ENCODE data around the gene TSSK6.

Gene TSSK6

GRCh38 chr19:19544954-19545591, 29.7 kb upstream of the TSSK6 start:
- peaks cover 0 to 19% (median 12%) of the 10 kb centered on the region in 4 experiments for H3K4me1 ChIP-seq (ENCODE audit: control extremely low read depth in 1 of 4, control insufficient read depth in 4 of 4, insufficient read depth in 4 of 4, low read length in 3 of 4)
- no peak for DNase-seq
- ChIA-PET CTCF (no interaction called here), POLR2A (no interaction called here)
- peaks cover 0 to 44% (median 8%) of the 10 kb centered on the region in 5 experiments for H3K27me3 ChIP-seq (replicated peaks in 2 of 5; ENCODE audit: control insufficient read depth in 4 of 5, insufficient read depth in 5 of 5, low read length in 4 of 5)
- no peak overlapping the region for H3K27ac ChIP-seq (ENCODE audit: insufficient read depth in 1 of 2, low read depth in 1 of 2, low read length in 2 of 2, poor library complexity in 1 of 2, severe bottlenecking in 2 of 2)
- no peak overlapping the region for H3K4me3 ChIP-seq (ENCODE audit: control insufficient read depth in 1 of 7, extremely low read depth in 1 of 7, insufficient read depth in 4 of 7, low read depth in 2 of 7, low read length in 6 of 7)
- no peaks in the 10 kb centered on the region for H3K36me3 ChIP-seq (ENCODE audit: control insufficient read depth in 4 of 4, insufficient read depth in 4 of 4, low read length in 3 of 4)
- peaks cover 0 to 5% (median 0%) of the 10 kb centered on the region in 5 experiments for H3K9me3 ChIP-seq (ENCODE audit: control extremely low read depth in 1 of 5, control insufficient read depth in 4 of 5, insufficient read depth in 2 of 5, low read depth in 1 of 5, low read length in 4 of 5)
- 93% methylated on average over 50 of the region's 53 CpGs for WGBS (ENCODE audit: insufficient coverage)

GRCh38 chr19:19544257-19544953, 29.1 kb upstream of the TSSK6 start:
- 93% methylated on average over 68 of the region's 75 CpGs for WGBS (ENCODE audit: insufficient coverage)
- ChIA-PET CTCF (no interaction called here), POLR2A (no interaction called here)
- DNase-seq = no peak
- no peaks in the 10 kb centered on the region for H3K36me3 ChIP-seq (ENCODE audit: control insufficient read depth in 4 of 4, insufficient read depth in 4 of 4, low read length in 3 of 4)
- no peak overlapping the region for H3K27ac ChIP-seq (ENCODE audit: insufficient read depth in 1 of 2, low read depth in 1 of 2, low read length in 2 of 2, poor library complexity in 1 of 2, severe bottlenecking in 2 of 2)
- peaks cover 0 to 5% (median 0%) of the 10 kb centered on the region in 5 experiments for H3K9me3 ChIP-seq (ENCODE audit: control extremely low read depth in 1 of 5, control insufficient read depth in 4 of 5, insufficient read depth in 2 of 5, low read depth in 1 of 5, low read length in 4 of 5)
- H3K27me3 ChIP-seq (replicated peaks in 2 of 5; ENCODE audit: control insufficient read depth in 4 of 5, insufficient read depth in 5 of 5, low read length in 4 of 5) = peaks cover 0 to 50% (median 10%) of the 10 kb centered on the region in 5 experiments
- H3K4me3 ChIP-seq (ENCODE audit: control insufficient read depth in 1 of 7, extremely low read depth in 1 of 7, insufficient read depth in 4 of 7, low read depth in 2 of 7, low read length in 6 of 7) = no peak overlapping the region
- peaks cover 0 to 23% (median 16%) of the 10 kb centered on the region in 4 experiments for H3K4me1 ChIP-seq (ENCODE audit: control extremely low read depth in 1 of 4, control insufficient read depth in 4 of 4, insufficient read depth in 4 of 4, low read length in 3 of 4)

GRCh38 chr19:19543640-19544039, 28.3 kb upstream of the TSSK6 start:
- DNase-seq = no peak
- 95% methylated on average over 17 of the region's 19 CpGs for WGBS (ENCODE audit: insufficient coverage)
- Histone ChIP-seq H3K4me1 (ENCODE audit: control extremely low read depth in 1 of 4, control insufficient read depth in 4 of 4, insufficient read depth in 4 of 4, low read length in 3 of 4) (peaks cover 0 to 26% (median 19%) of the 10 kb centered on the region in 4 experiments), H3K9me3 (ENCODE audit: control extremely low read depth in 1 of 5, control insufficient read depth in 4 of 5, insufficient read depth in 2 of 5, low read depth in 1 of 5, low read length in 4 of 5) (peaks cover 0 to 5% (median 0%) of the 10 kb centered on the region in 5 experiments), H3K27ac (ENCODE audit: insufficient read depth in 1 of 2, low read depth in 1 of 2, low read length in 2 of 2, poor library complexity in 1 of 2, severe bottlenecking in 2 of 2) (no peak overlapping the region), H3K27me3 (replicated peaks in 2 of 5; ENCODE audit: control insufficient read depth in 4 of 5, insufficient read depth in 5 of 5, low read length in 4 of 5) (peaks cover 0 to 55% (median 15%) of the 10 kb centered on the region in 5 experiments), H3K4me3 (ENCODE audit: control insufficient read depth in 1 of 7, extremely low read depth in 1 of 7, insufficient read depth in 4 of 7, low read depth in 2 of 7, low read length in 6 of 7) (no peak overlapping the region), H3K36me3 (ENCODE audit: control insufficient read depth in 4 of 4, insufficient read depth in 4 of 4, low read length in 3 of 4) (no peaks in the 10 kb centered on the region)
- ChIA-PET CTCF (interaction anchor here (0.5 to 1.6 kb wide), 3 partner anchors 9 to 36 kb away, joined by 3 to 5 read pairs (median 3); no protein-coding TSS in a partner anchor), POLR2A (no interaction called here)

GRCh38 chr19:19543101-19543500, 27.8 kb upstream of the TSSK6 start:
- Histone ChIP-seq H3K27ac (ENCODE audit: insufficient read depth in 1 of 2, low read depth in 1 of 2, low read length in 2 of 2, poor library complexity in 1 of 2, severe bottlenecking in 2 of 2) (no peak overlapping the region), H3K4me3 (ENCODE audit: control insufficient read depth in 1 of 7, extremely low read depth in 1 of 7, insufficient read depth in 4 of 7, low read depth in 2 of 7, low read length in 6 of 7) (no peak overlapping the region), H3K9me3 (ENCODE audit: control extremely low read depth in 1 of 5, control insufficient read depth in 4 of 5, insufficient read depth in 2 of 5, low read depth in 1 of 5, low read length in 4 of 5) (peaks cover 0 to 5% (median 0%) of the 10 kb centered on the region in 5 experiments), H3K4me1 (ENCODE audit: control extremely low read depth in 1 of 4, control insufficient read depth in 4 of 4, insufficient read depth in 4 of 4, low read length in 3 of 4) (peaks cover 0 to 31% (median 25%) of the 10 kb centered on the region in 4 experiments), H3K27me3 (replicated peaks in 2 of 5; ENCODE audit: control insufficient read depth in 4 of 5, insufficient read depth in 5 of 5, low read length in 4 of 5) (peaks cover 0 to 60% (median 18%) of the 10 kb centered on the region in 5 experiments), H3K36me3 (ENCODE audit: control insufficient read depth in 4 of 4, insufficient read depth in 4 of 4, low read length in 3 of 4) (no peaks in the 10 kb centered on the region)
- DNase-seq = no peak
- 97% methylated on average over 13 of the region's 13 CpGs for WGBS (ENCODE audit: insufficient coverage)
- POLR2A ChIA-PET = no interaction called here
- CTCF ChIA-PET = interaction anchor here (0.5 to 1.6 kb wide), 3 partner anchors 10 to 36 kb away, joined by 3 to 5 read pairs (median 3); no protein-coding TSS in a partner anchor

- Histone ChIP-seq H3K36me3 (ENCODE audit: control insufficient read depth in 4 of 4, insufficient read depth in 4 of 4, low read length in 3 of 4) (no peaks in the 10 kb centered on the region), H3K4me1 (ENCODE audit: control extremely low read depth in 1 of 4, control insufficient read depth in 4 of 4, insufficient read depth in 4 of 4, low read length in 3 of 4) (peaks cover 0 to 37% (median 26%) of the 10 kb centered on the region in 4 experiments), H3K27me3 (replicated peaks in 2 of 5; ENCODE audit: control insufficient read depth in 4 of 5, insufficient read depth in 5 of 5, low read length in 4 of 5) (peaks cover 0 to 66% (median 23%) of the 10 kb centered on the region in 5 experiments), H3K9me3 (ENCODE audit: control extremely low read depth in 1 of 5, control insufficient read depth in 4 of 5, insufficient read depth in 2 of 5, low read depth in 1 of 5, low read length in 4 of 5) (peaks cover 0 to 5% (median 0%) of the 10 kb centered on the region in 5 experiments), H3K4me3 (ENCODE audit: control insufficient read depth in 1 of 7, extremely low read depth in 1 of 7, insufficient read depth in 4 of 7, low read depth in 2 of 7, low read length in 6 of 7) (no peak overlapping the region), H3K27ac (ENCODE audit: insufficient read depth in 1 of 2, low read depth in 1 of 2, low read length in 2 of 2, poor library complexity in 1 of 2, severe bottlenecking in 2 of 2) (no peak overlapping the region)
- WGBS (ENCODE audit: insufficient coverage) = 64% methylated on average over 11 of the region's 12 CpGs
- CTCF ChIA-PET = interaction anchor here (1.1 to 1.6 kb wide), 2 partner anchors 10 to 13 kb away, joined by 3 to 5 read pairs; no protein-coding TSS in a partner anchor
- peak in 2 of 3 donors; percentile 40 to 48 for DNase-seq
- POLR2A ChIA-PET = no interaction called here
These were observed 27.2 kb upstream of the TSSK6 start for GRCh38 chr19:19542507-19542906.

- WGBS (ENCODE audit: insufficient coverage) = 92% methylated on average over 15 of the region's 16 CpGs
- POLR2A ChIA-PET = no interaction called here
- peaks cover 0 to 71% (median 24%) of the 10 kb centered on the region in 5 experiments for H3K27me3 ChIP-seq (replicated peaks in 2 of 5; ENCODE audit: control insufficient read depth in 4 of 5, insufficient read depth in 5 of 5, low read length in 4 of 5)
- peak overlapping the region in 2 of 7 experiments; percentile 63 to 66 for H3K4me3 ChIP-seq (ENCODE audit: control insufficient read depth in 1 of 7, extremely low read depth in 1 of 7, insufficient read depth in 4 of 7, low read depth in 2 of 7, low read length in 6 of 7)
- DNase-seq = no peak
- peaks cover 0 to 5% (median 0%) of the 10 kb centered on the region in 5 experiments for H3K9me3 ChIP-seq (ENCODE audit: control extremely low read depth in 1 of 5, control insufficient read depth in 4 of 5, insufficient read depth in 2 of 5, low read depth in 1 of 5, low read length in 4 of 5)
- CTCF ChIA-PET = interaction anchor here (0.9 to 1.0 kb wide), 2 partner anchors 9 to 26 kb away, joined by 3 read pairs; no protein-coding TSS in a partner anchor
- H3K4me1 ChIP-seq (ENCODE audit: control extremely low read depth in 1 of 4, control insufficient read depth in 4 of 4, insufficient read depth in 4 of 4, low read length in 3 of 4) = peaks cover 0 to 41% (median 26%) of the 10 kb centered on the region in 4 experiments
- no peaks in the 10 kb centered on the region for H3K36me3 ChIP-seq (ENCODE audit: control insufficient read depth in 4 of 4, insufficient read depth in 4 of 4, low read length in 3 of 4)
- no peak overlapping the region for H3K27ac ChIP-seq (ENCODE audit: insufficient read depth in 1 of 2, low read depth in 1 of 2, low read length in 2 of 2, poor library complexity in 1 of 2, severe bottlenecking in 2 of 2)
These were observed 26.3 kb upstream of the TSSK6 start for GRCh38 chr19:19541616-19542015.

Measured in common myeloid progenitor, CD34-positive (primary cell).